Upper lobe of left lung (tissue), 4 donors: ENCODE measurements around the gene TRAPPC2.
"Not testable (repeated sequence)": the region's sequence is repeated elsewhere in the genome, so short reads cannot be mapped to it uniquely, and the experiment has no call there.

Experiments
- CTCF ChIP-seq, 6 experiments: fragments of 450-650 bp in 4 of 6; fragments of 200-600 bp in 2 of 6; sonication (generic) in 2 of 6; IDR thresholded peaks; one replicate each; pipeline ENCODE4 v1.5.1; 2016 to 2019; ENCODE audit warnings: antibody characterized with exemption in 6 of 6
- POLR2AphosphoS5 ChIP-seq, 2 donors: sonication (generic); formaldehyde crosslinking; IDR thresholded peaks; one replicate each; pipeline ENCODE4 v1.5.1; 2017; ENCODE audit warnings: antibody characterized with exemption in 2 of 2

DNA sequence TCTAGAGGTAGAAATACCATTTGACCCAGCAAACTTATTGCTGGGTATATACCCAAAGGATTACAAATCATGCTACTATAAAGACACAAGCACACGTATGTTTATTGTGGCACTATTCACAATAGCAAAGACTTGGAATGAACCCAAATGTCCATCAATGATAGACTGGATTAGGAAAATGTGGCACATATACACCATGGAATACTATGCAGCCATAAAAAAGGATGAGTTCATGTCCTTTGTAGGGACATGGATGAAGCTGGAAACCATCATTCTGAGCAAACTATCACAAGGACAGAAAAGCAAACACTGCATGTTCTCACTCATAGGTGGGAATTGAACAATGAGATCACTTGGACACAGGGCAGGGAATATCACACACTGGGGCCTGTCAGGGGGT lies 3.9 kb downstream of the TRAPPC2 start:
- not testable (repeated sequence) for TF ChIP-seq CTCF, POLR2AphosphoS5 (IDR thresholded peaks at IDR 0.05)
